Smooth muscle cell of bladder (primary cell): Measurements from ENCODE around the gene GTPBP6. TPM values are rescaled to one million over a fixed set of nuclear protein-coding genes. Genes with fewer than 3 reads are reported as not detected.

ENCODE experiments used
- total RNA-seq: library from RNA; depleted of rRNA; stranded (reverse); fragments of >200 nt; gene quantifications from 2 replicates; pipeline ENCODE4 v1.2.3, GENCODE V29; 2014

GTPBP6 gene, protein sequence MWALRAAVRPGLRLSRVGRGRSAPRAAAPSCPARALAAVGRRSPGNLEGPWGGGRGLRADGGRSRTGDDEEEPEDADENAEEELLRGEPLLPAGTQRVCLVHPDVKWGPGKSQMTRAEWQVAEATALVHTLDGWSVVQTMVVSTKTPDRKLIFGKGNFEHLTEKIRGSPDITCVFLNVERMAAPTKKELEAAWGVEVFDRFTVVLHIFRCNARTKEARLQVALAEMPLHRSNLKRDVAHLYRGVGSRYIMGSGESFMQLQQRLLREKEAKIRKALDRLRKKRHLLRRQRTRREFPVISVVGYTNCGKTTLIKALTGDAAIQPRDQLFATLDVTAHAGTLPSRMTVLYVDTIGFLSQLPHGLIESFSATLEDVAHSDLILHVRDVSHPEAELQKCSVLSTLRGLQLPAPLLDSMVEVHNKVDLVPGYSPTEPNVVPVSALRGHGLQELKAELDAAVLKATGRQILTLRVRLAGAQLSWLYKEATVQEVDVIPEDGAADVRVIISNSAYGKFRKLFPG
- 32.0 and 32.4 TPM in 2 replicates for total RNA-seq

GRCh38 chrX:318739-319578 lies at the start of gene GTPBP6:
GTPBP6 (minus strand) TSS chrX:318796; CDS start chrX:318787, 9 bp downstream.

DNA sequence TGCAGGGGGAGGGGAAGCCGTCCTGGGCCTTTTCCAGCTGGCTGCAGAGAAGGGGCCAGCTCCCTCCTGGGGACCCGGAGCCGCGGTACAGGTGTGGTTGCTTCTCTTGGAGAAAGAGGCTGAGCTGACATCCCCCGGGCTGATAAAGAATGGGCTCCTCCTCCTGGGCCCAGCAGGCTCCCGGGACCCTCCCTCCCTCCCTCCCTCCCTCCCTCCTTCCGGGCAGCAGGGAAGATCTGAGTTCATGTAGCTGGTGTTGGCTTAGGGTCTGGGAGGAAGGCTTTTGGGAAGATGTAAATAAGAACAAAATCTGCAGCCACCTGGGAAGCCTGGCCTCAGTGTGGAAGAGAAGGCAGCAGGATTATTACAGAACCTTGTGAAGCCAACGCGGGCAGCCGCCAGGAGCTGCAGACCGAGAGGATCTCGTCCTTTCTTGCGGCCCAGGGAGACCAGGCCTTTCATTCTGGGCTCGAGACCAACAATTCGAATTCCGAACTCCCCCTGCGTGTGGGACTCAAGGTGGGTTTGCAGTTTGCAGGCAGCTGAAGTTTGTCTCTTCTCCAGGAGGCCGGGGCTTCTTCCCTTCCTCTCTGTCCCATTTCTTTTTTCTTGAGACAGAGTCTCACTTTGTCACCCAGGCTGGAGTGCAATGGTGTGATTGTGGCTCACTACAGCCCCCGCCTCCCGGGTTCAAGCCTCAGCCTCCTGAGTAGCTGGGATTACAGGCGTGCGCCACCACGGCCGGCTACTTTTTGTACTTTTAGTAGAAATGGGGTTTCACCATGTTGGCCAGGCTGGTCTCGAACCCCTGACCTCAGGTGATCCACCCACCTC lies 37.2 kb downstream of the GTPBP6 start, which contains the start of gene PLCXD1:
PLCXD1 (plus strand) TSS at position 216 of the 834 bp plus-strand sequence. CDS start 2,807 bp downstream, outside the sequence.

Other genes starting within 250 kb of the GTPBP6 start
- 2.6 and 3.8 TPM in 2 replicates for gene PLCXD1, start 37.4 kb downstream of the GTPBP6 start, total RNA-seq
- 9.8 and 10.1 TPM in 2 replicates for gene PPP2R3B, start 68.1 kb upstream of the GTPBP6 start, total RNA-seq